ENCODE data around the gene MAP3K5. TPM values are rescaled to one million over a fixed set of nuclear protein-coding genes. Genes with fewer than 3 reads are reported as not detected.
"Not testable (repeated sequence)": the region's sequence is repeated elsewhere in the genome, so short reads cannot be mapped to it uniquely, and the experiment has no call there.

MAP3K5 gene
- total and polyA plus RNA-seq, 4 experiments from 2014 or later, result 7.3 to 31.7 (median 28.8) TPM

GRCh38 chr6:136793363-136793762 lies 1.1 kb upstream of the MAP3K5 start:
- intact Hi-C loops (cut with micrococcal nuclease), result loop anchor here (1.0 to 10.0 kb wide), 6 partner anchors 29 to 509 kb away; partner anchors contain the start of genes BCLAF1 and PEX7
- POLR2A ChIA-PET (ENCODE audit: partially characterized antibody), result interaction anchor here (0.6 to 9.9 kb wide), 16 partner anchors 11 to 514 kb away, joined by 3 to 323 read pairs (median 10); partner anchors contain the start of gene PEX7

GRCh38 chr6:136792095-136792409 lies 225 bp downstream of the MAP3K5 start:
- no peak for DNase-seq
- H3K9me3 Mint-ChIP-seq, result no peaks in the 10 kb centered on the region

More at GRCh38 chr6:136793363-136793762, 1.1 kb upstream of the MAP3K5 start:
- peaks cover 0 to 7% (median 0%) of the 10 kb centered on the region in 8 donors for H3K9me3 Mint-ChIP-seq
- Histone ChIP-seq H3K27me3 (ENCODE audit: insufficient read depth, low read length) (no peaks in the 10 kb centered on the region), H3K4me1 (ENCODE audit: insufficient read depth, low read length) (peaks cover 34% of the 10 kb centered on the region), H3K9me3 (ENCODE audit: control insufficient read depth in 1 of 2, low read length in 2 of 2) (no peaks in the 10 kb centered on the region), H3K4me3 (ENCODE audit: low read length in 2 of 2) (peak overlapping the region in 1 of 2 donors; percentile 100), H3K36me3 (ENCODE audit: insufficient read depth, low read length) (no peaks in the 10 kb centered on the region), H3K27ac (ENCODE audit: low read depth, low read length) (peak overlapping the region; percentile 99)
- DNase-seq, result peak in 1 of 5 donors; percentile 74
- H3K4me1 Mint-ChIP-seq, result peaks cover 16 to 42% (median 20%) of the 10 kb centered on the region in 4 donors
- H3K4me3 Mint-ChIP-seq, result peak overlapping the region; percentile 24 to 98 (median 94)
- CTCF ChIA-PET (ENCODE audit: partially characterized antibody), result interaction anchor here (1.0 to 16.4 kb wide), 21 partner anchors 20 to 212 kb away, joined by 3 to 747 read pairs (median 12); partner anchors contain the start of gene PEX7
- H3K36me3 Mint-ChIP-seq, result peaks cover 4 to 17% of the 10 kb centered on the region in 2 donors
- peak overlapping the region; percentile 92 to 98 (median 95) for H3K27ac Mint-ChIP-seq
- H3K27me3 Mint-ChIP-seq, result no peaks in the 10 kb centered on the region

GRCh38 chr6:136791296-136792094 lies 782 bp downstream of the MAP3K5 start:
- H3K36me3 ChIP-seq (ENCODE audit: insufficient read depth, low read length), result no peaks in the 10 kb centered on the region
- peaks cover 52% of the 10 kb centered on the region for H3K4me1 ChIP-seq (ENCODE audit: insufficient read depth, low read length)
- H3K4me1 Mint-ChIP-seq, result peaks cover 27 to 59% (median 36%) of the 10 kb centered on the region in 4 donors
- peak overlapping the region; percentile 99 for H3K27ac ChIP-seq (ENCODE audit: low read depth, low read length)
- POLR2A ChIA-PET (ENCODE audit: partially characterized antibody), result interaction anchor here (0.8 to 9.9 kb wide), 44 partner anchors 9 to 1075 kb away, joined by 3 to 323 read pairs (median 6); partner anchors contain the start of genes BCLAF1 and PEX7
- DNase-seq, result peak; percentile 43 to 70 (median 51)
- H3K4me3 ChIP-seq (ENCODE audit: low read length in 2 of 2), result peak overlapping the region; percentile 44 to 100
- H3K4me3 Mint-ChIP-seq, result peak overlapping the region; percentile 94 to 100 (median 96)
- no peaks in the 10 kb centered on the region for H3K9me3 ChIP-seq (ENCODE audit: control insufficient read depth in 1 of 2, low read length in 2 of 2)
- CTCF ChIA-PET (ENCODE audit: partially characterized antibody), result interaction anchor here (0.9 to 16.4 kb wide), 54 partner anchors 8 to 502 kb away, joined by 3 to 747 read pairs (median 10); partner anchors contain the start of genes BCLAF1 and PEX7
- H3K27me3 Mint-ChIP-seq, result no peaks in the 10 kb centered on the region
- peaks cover 4 to 19% of the 10 kb centered on the region in 2 donors for H3K36me3 Mint-ChIP-seq
- peak overlapping the region; percentile 88 to 97 (median 93) for H3K27ac Mint-ChIP-seq
- intact Hi-C loops (cut with micrococcal nuclease), result loop anchor here (1.0 to 10.0 kb wide), 4 partner anchors 9 to 507 kb away; partner anchors contain the start of gene BCLAF1
- H3K27me3 ChIP-seq (ENCODE audit: insufficient read depth, low read length), result no peaks in the 10 kb centered on the region
- H3K9me3 Mint-ChIP-seq, result no peaks in the 10 kb centered on the region

More at GRCh38 chr6:136792095-136792409, 225 bp downstream of the MAP3K5 start:
- Mint-ChIP-seq H3K27ac (peak overlapping the region in 4 of 7 donors; percentile 71 to 98 (median 85)), H3K36me3 (peaks cover 4 to 19% of the 10 kb centered on the region in 2 donors), H3K27me3 (no peaks in the 10 kb centered on the region), H3K4me3 (peak overlapping the region; percentile 73 to 100 (median 96)), H3K4me1 (peaks cover 26 to 55% (median 32%) of the 10 kb centered on the region in 4 donors)
- peaks cover 47% of the 10 kb centered on the region for H3K4me1 ChIP-seq (ENCODE audit: insufficient read depth, low read length)
- intact Hi-C loops (cut with micrococcal nuclease), result loop anchor here (1.0 to 10.0 kb wide), 3 partner anchors 39 to 507 kb away; partner anchors contain the start of gene BCLAF1
- H3K4me3 ChIP-seq (ENCODE audit: low read length in 2 of 2), result peak overlapping the region; percentile 44 to 100
- ChIA-PET CTCF (ENCODE audit: partially characterized antibody) (interaction anchor here (0.7 to 16.4 kb wide), 61 partner anchors 8 to 503 kb away, joined by 3 to 747 read pairs (median 9); partner anchors contain the start of genes BCLAF1 and PEX7), POLR2A (ENCODE audit: partially characterized antibody) (interaction anchor here (0.6 to 9.9 kb wide), 51 partner anchors 10 to 1294 kb away, joined by 3 to 323 read pairs (median 5); partner anchors contain the start of genes BCLAF1 and PEX7)
- no peaks in the 10 kb centered on the region for H3K27me3 ChIP-seq (ENCODE audit: insufficient read depth, low read length)
- peak overlapping the region; percentile 99 for H3K27ac ChIP-seq (ENCODE audit: low read depth, low read length)
- no peaks in the 10 kb centered on the region for H3K9me3 ChIP-seq (ENCODE audit: control insufficient read depth in 1 of 2, low read length in 2 of 2)
- no peaks in the 10 kb centered on the region for H3K36me3 ChIP-seq (ENCODE audit: insufficient read depth, low read length)

GRCh38 chr6:136790411-136791295 lies 1.6 kb downstream of the MAP3K5 start:
- Histone ChIP-seq H3K36me3 (ENCODE audit: insufficient read depth, low read length) (no peaks in the 10 kb centered on the region), H3K4me3 (ENCODE audit: low read length in 2 of 2) (peak overlapping the region; percentile 44 to 100), H3K9me3 (ENCODE audit: control insufficient read depth in 1 of 2, low read length in 2 of 2) (no peaks in the 10 kb centered on the region), H3K27me3 (ENCODE audit: insufficient read depth, low read length) (no peaks in the 10 kb centered on the region), H3K27ac (ENCODE audit: low read depth, low read length) (peak overlapping the region; percentile 99), H3K4me1 (ENCODE audit: insufficient read depth, low read length) (peaks cover 61% of the 10 kb centered on the region)
- intact Hi-C loops (cut with micrococcal nuclease), result loop anchor here (1.0 to 10.0 kb wide), 2 partner anchors 8 to 506 kb away; partner anchors contain the start of gene BCLAF1
- Mint-ChIP-seq H3K36me3 (peaks cover 4 to 19% of the 10 kb centered on the region in 2 donors), H3K4me3 (peak overlapping the region; percentile 94 to 100 (median 96)), H3K4me1 (peaks cover 31 to 67% (median 43%) of the 10 kb centered on the region in 4 donors), H3K27ac (peak overlapping the region; percentile 88 to 97 (median 93)), H3K9me3 (no peaks in the 10 kb centered on the region), H3K27me3 (no peaks in the 10 kb centered on the region)
- CTCF ChIA-PET (ENCODE audit: partially characterized antibody), result interaction anchor here (2.7 to 16.4 kb wide), 8 partner anchors 9 to 183 kb away, joined by 14 to 747 read pairs (median 120); no protein-coding TSS in a partner anchor
- no peak for DNase-seq
- POLR2A ChIA-PET (ENCODE audit: partially characterized antibody), result interaction anchor here (0.8 to 9.9 kb wide), 12 partner anchors 8 to 197 kb away, joined by 3 to 323 read pairs (median 24); partner anchors contain the start of gene PEX7

GRCh38 chr6:136789440-136789839 lies 2.8 kb downstream of the MAP3K5 start:
- intact Hi-C loops (cut with micrococcal nuclease); DNase-seq; H3K36me3 ChIP-seq (ENCODE audit: insufficient read depth, low read length); H3K27me3 ChIP-seq (ENCODE audit: insufficient read depth, low read length); H3K27me3 Mint-ChIP-seq; H3K9me3 Mint-ChIP-seq; H3K9me3 ChIP-seq (ENCODE audit: control insufficient read depth in 1 of 2, low read length in 2 of 2): not testable (repeated sequence)
- CTCF ChIA-PET (ENCODE audit: partially characterized antibody), result interaction anchor here (0.8 to 16.4 kb wide), 8 partner anchors 18 to 143 kb away, joined by 3 to 747 read pairs (median 120); no protein-coding TSS in a partner anchor
- Histone ChIP-seq H3K27ac (ENCODE audit: low read depth, low read length) (peak overlapping the region; percentile 99), H3K4me1 (ENCODE audit: insufficient read depth, low read length) (peaks cover 73% of the 10 kb centered on the region), H3K4me3 (ENCODE audit: low read length in 2 of 2) (peak overlapping the region in 1 of 2 donors; percentile 100)
- POLR2A ChIA-PET (ENCODE audit: partially characterized antibody), result interaction anchor here (0.9 to 9.9 kb wide), 8 partner anchors 27 to 145 kb away, joined by 3 to 323 read pairs (median 8); no protein-coding TSS in a partner anchor
- Mint-ChIP-seq H3K4me3 (peak overlapping the region; percentile 94 to 100 (median 96)), H3K4me1 (peaks cover 43 to 79% (median 55%) of the 10 kb centered on the region in 4 donors), H3K27ac (peak overlapping the region; percentile 57 to 97 (median 92)), H3K36me3 (peaks cover 13 to 28% of the 10 kb centered on the region in 2 donors)
